Endothelial cell of umbilical vein (primary cell): ENCODE data around the gene EPN2.

Experiments used
- EZH2 ChIP-seq: IDR thresholded peaks from 2 replicates; pipeline ENCODE4 v1.6.1; 2012; ENCODE audit warnings: borderline replicate concordance, low read depth, mild to moderate bottlenecking, moderate library complexity, low read length, inconsistent platforms; ENCODE audit not compliant: severe bottlenecking
- FOS ChIP-seq: IDR thresholded peaks from 2 replicates; pipeline ENCODE4 v1.6.1; 2011; ENCODE audit warnings: mild to moderate bottlenecking, low read length, moderate library complexity, borderline replicate concordance; ENCODE audit not compliant: insufficient read depth
- GATA2 ChIP-seq: IDR thresholded peaks from 2 replicates; pipeline ENCODE4 v1.7.0; 2011; ENCODE audit warnings: low read depth, mild to moderate bottlenecking, moderate library complexity, mixed read lengths, low read length; ENCODE audit not compliant: insufficient read length, insufficient read depth
- JUN ChIP-seq: IDR thresholded peaks from 2 replicates; pipeline ENCODE4 v1.6.1; 2011; ENCODE audit warnings: borderline replicate concordance, low read depth; ENCODE audit not compliant: insufficient read length, insufficient read depth
- MYC ChIP-seq: IDR thresholded peaks from one replicate; pipeline ENCODE4 v1.6.1; 2011; ENCODE audit warnings: mild to moderate bottlenecking, low read depth, low read length
- POLR2A ChIP-seq: IDR thresholded peaks from 2 replicates; pipeline ENCODE4 v1.6.1; 2012; ENCODE audit warnings: low read depth, mild to moderate bottlenecking, control low read depth, low read length
- POLR2AphosphoS5 ChIP-seq: IDR thresholded peaks from 2 replicates; pipeline ENCODE4 v1.6.1; 2012; ENCODE audit warnings: low read depth, mild to moderate bottlenecking, control low read depth, low read length, moderate library complexity; ENCODE audit not compliant: insufficient read depth
- TF ChIP-seq, protein P1 (sequence below), 2 donors: IDR thresholded peaks; 1 replicate in 1 of 2; 2 replicates in 1 of 2; pipeline ENCODE4 v1.5.1; 2011; ENCODE audit warnings: low read length in 2 of 2, mild to moderate bottlenecking in 2 of 2, moderate library complexity in 2 of 2, control low read depth in 1 of 2, inconsistent platforms in 1 of 2, low read depth in 1 of 2; ENCODE audit not compliant: insufficient read depth in 1 of 2; ENCODE audit errors: extremely low read depth in 1 of 2
- TF ChIP-seq, protein P2 (sequence below): IDR thresholded peaks from 2 replicates; pipeline ENCODE4 v1.6.1; 2011; ENCODE audit not compliant: insufficient read depth, insufficient read length

DNA sequence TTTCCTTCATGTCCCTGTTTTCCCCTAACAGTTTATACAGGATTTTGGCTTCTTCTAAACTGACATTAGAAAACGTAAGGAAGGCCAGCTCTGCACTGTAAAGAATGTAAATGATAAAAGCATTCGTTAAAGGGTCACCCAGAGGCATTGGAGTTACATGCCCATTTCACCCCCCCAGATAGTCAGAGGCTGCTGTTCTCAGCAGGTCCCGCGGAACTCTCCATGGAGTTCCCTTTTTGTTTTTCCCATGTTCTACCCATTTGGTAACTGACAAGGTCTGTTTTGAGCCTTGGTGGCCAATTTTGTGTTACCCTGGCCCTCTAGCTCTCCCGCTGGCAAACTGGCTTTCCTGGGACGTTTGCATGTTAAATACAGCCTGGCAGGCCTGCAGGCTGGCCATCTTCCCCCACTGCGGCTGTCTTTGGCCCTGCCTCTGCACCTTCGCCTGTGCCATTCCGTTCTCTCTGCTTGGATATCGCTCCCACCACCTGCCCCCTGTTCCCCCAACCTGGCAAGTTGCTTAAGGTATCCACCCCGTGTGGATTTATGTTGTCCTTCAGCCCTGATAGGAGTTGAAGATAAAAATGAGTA, 49.7 kb downstream of the EPN2 start:
- TF ChIP-seq, protein P1, sequence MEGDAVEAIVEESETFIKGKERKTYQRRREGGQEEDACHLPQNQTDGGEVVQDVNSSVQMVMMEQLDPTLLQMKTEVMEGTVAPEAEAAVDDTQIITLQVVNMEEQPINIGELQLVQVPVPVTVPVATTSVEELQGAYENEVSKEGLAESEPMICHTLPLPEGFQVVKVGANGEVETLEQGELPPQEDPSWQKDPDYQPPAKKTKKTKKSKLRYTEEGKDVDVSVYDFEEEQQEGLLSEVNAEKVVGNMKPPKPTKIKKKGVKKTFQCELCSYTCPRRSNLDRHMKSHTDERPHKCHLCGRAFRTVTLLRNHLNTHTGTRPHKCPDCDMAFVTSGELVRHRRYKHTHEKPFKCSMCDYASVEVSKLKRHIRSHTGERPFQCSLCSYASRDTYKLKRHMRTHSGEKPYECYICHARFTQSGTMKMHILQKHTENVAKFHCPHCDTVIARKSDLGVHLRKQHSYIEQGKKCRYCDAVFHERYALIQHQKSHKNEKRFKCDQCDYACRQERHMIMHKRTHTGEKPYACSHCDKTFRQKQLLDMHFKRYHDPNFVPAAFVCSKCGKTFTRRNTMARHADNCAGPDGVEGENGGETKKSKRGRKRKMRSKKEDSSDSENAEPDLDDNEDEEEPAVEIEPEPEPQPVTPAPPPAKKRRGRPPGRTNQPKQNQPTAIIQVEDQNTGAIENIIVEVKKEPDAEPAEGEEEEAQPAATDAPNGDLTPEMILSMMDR (IDR thresholded peaks at IDR 0.05; ENCODE audit: extremely low read depth in 1 of 2, insufficient read depth in 1 of 2, low read depth in 1 of 2, low read length in 2 of 2), result no peak
- no peak for TF ChIP-seq POLR2AphosphoS5
- no peak for TF ChIP-seq POLR2A
- TF ChIP-seq, protein P2, sequence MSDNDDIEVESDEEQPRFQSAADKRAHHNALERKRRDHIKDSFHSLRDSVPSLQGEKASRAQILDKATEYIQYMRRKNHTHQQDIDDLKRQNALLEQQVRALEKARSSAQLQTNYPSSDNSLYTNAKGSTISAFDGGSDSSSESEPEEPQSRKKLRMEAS, result no peak
- TF ChIP-seq EZH2, result no peak
- TF ChIP-seq MYC, result no peak
- TF ChIP-seq JUN, result no peak
- no peak for TF ChIP-seq FOS
- no peak for TF ChIP-seq GATA2
